Measurements from ENCODE around the gene AP3S2.
"Not testable (repeated sequence)": the region's sequence is repeated elsewhere in the genome, so short reads cannot be mapped to it uniquely, and the experiment has no call there.

The AP3S2 gene

DNA sequence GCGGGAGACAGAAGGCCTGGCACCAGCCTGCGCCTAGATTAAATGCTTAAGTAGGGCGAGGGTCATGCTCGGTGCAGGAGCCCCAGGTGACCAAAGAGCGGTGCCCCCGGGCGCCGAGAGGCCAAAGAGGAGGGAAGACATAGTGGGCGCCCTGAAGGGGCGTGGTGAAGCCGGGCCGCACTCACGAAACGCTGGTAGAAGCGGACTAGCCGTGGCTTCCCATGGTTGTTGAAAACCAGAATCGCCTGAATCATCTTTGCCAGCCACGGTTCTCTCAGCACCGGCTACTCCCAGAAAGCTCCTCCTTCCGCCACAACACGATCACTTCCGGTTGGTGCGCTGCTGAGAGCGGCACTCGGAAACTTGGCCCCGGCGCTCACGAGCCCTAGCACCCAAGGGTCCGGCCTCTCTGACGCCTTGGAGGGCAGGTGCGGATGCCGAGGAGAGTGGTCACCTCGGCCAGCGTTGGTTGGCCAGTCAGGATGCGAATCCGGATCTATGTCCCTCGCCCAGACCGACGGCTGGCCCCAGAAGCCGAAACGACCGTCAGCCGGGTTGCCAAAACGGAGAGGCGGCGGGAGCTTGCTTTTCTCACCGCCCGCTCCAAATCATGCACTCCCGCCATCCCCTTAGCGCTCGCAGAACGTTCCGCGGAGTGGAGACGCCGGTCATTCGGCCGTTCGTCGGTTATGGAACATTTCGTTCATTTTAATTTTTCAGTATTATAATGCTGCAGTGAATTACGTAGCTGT is at the start of gene AP3S2:
TSS of gene AP3S2 (minus strand) at position 299 of the 752 bp plus-strand sequence. CDS start at position 254, 45 bp downstream.
- peak; percentile 75 for DNase-seq

GRCh38 chr15:89939910-89940309 is 46.1 kb upstream of the AP3S2 start:
- DNase-seq: no peak

DNA sequence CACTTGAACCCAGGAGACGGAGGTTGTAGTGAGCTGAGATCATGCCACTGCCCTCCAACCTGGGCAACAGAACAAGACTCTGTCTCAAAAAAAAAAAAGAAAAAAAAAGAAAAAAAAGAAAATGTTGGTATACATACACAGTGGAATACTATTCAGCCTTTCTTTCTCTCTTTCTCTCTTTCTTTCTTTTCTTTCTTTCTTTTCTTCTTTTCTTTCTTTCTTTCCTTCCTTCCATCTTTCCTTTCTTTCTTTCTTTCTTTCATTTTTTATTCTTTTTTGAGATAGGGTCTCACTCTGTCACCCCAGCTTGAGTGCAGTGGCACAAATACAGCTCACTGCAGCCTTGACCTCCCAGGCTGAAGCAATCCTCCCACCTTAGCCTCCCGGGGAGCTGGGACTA is 45.6 kb upstream of the AP3S2 start:
- DNase-seq: not testable (repeated sequence)

GRCh38 chr15:89937365-89938350 is 43.9 kb upstream of the AP3S2 start:
- DNase-seq: peak; percentile 39

DNA sequence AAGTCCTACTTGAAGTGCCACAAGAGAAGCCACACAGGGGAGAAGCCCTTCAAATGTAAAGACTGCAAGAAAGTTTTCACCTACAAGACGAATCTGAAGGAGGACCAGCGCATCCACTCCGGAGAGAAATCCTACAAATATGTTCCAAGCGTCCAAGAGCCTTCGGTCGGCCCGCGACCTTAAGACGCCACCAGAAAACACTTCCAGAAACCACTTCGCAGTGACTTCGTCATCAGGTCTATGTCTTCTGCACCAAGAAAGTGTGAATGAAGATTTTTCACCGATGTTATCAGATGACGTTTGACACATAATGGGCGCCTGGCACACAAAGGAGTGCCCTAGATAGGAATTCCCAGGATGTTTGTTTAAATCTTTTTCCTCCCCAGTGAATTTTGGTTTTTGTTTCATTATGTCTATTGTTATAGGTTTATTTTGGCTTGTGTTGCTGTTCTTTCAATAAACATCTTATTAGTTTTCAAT is 43.0 kb upstream of the AP3S2 start:
- DNase-seq: no peak

- DNase-seq: peak; percentile 76
These were observed 42.4 kb upstream of the AP3S2 start for GRCh38 chr15:89936051-89936785.

- no peak for DNase-seq
These were observed 39.1 kb upstream of the AP3S2 start for GRCh38 chr15:89932880-89933279.

DNA sequence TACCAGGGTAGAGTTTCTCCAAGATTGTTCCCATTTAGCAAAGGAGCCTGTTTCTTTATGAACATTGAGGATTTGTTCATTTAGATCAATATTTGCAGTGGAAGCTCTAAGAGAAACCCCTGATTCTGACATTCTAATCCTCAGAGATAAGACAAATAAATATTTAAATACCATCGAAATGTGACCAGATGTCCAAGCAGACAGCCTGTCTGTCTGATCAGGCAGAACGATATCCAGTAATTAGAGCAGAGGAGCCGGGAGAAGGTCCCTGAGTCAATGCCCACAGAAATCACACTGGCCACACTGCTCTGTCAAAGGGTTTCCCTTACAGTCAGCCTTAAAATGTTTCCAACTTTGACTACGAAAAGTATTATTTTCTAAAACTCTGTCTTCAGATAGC is 34.6 kb upstream of the AP3S2 start:
- no peak for DNase-seq

- no peak for DNase-seq
These were observed 32.4 kb upstream of the AP3S2 start for GRCh38 chr15:89926158-89926557.

DNA sequence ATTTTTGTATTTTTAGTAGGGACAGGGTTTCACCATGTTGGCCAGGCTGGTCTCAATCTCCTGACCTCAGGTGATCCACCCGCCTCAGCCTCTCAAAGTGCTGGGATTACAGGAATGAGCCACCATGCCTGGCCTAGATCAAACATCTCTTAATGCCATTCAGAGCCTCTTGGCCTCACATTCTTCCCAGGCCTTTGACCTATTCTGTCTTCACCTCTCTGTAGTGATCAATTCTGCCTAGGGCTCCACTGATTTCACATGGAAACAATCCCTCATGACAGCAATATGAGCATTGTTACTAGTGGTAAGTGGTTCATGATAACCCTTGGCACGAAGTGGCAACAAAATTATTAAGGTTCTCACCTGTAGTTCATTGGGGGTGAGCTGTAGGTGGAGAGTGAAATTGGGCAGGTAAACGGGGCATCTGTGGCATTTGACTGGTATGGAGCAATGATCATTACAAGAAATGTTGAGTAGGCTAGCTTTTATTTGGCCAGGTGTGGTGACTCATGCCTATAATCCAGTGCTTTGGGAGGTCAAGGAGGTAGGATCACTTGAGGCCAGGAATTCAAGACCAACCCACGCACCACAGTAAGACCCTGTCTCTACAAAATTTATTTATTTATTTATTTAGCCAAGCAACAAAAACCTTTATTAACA is 23.8 kb upstream of the AP3S2 start:
- DNase-seq: no peak

DNA sequence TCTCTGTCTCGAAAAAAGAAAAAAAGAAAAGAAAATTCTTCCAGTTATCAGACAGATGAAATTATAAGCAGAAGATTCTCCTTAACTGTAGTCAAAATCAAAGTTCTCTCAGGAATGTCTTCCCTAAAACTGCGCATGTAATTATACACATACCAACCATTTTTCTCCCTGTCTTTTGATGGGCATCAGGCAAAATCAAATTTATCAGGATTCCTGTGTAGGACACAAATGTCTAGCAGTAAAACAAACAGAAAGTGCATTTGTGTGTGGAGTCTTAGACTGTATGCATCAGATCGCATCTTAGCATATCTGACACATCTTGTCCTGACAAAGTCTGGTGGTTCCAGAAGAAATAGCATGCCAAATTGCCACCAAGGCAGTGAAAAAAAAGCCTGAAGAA is 22.9 kb upstream of the AP3S2 start:
- no peak for DNase-seq

DNA sequence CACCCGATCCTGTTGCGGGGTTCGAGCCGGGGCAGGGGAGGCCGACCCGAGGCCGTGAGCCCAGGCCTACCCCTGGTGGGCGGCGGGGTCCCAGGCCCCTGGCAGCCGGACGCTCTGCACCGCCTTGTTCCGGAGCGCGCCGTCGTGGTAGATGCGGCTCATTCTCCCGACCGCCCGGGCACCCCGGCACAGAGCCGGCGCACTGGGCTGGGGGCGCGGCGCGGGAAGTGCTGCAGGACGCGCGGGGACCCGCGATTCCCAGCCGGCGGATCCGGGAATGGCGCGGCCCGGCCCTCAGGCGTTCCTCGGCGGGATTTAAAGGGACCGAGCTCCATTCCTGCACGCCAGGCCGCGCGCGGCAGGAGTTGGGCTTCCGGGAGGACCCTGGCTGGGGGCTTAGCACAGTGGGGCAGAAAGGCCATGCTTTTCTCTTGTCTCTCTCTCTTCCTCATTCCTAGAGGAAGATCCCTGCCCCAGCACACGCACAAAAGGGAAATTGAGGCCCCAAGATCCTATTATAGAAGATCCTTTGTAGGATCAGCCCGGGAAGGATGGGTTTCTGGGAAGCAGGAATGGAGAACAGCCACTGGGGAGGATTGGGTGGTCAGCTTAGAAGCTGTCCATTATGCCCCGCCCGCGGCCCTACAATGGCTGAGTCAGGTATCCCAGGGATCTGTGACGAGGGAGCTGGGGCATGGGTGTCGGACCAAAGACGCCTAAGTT is 19.0 kb upstream of the AP3S2 start, which contains the start of gene ARPIN:
TSS of gene ARPIN (minus strand) at position 279 of the 723 bp plus-strand sequence. CDS start at position 162, 117 bp downstream.
- DNase-seq: no peak

DNA sequence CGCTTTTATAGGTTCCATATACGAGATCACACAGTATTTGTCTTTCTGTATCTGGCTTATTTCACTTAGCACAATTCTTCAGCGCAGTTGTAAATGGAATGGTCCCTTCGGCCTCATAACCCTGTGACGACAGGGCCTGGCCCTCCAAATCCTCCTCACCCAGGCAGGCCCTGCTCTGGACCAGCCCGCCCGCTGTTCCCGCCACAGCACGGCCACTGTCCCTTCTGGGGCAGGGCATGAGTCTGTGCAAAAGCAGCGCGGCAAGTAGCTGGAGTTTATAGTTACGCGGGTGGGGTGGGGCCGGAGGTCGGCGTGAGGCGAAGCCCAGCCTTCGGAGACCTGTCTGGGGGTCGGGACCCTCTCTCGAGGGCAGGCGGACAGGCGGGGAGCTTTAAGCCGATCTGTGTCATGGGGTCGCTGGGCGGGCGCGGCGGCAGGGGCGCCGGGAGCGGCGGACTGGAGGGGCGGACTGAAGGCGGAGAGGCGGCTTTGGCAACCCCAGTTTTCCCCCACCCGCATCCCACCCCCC is 18.4 kb upstream of the AP3S2 start:
- DNase-seq: no peak

DNA sequence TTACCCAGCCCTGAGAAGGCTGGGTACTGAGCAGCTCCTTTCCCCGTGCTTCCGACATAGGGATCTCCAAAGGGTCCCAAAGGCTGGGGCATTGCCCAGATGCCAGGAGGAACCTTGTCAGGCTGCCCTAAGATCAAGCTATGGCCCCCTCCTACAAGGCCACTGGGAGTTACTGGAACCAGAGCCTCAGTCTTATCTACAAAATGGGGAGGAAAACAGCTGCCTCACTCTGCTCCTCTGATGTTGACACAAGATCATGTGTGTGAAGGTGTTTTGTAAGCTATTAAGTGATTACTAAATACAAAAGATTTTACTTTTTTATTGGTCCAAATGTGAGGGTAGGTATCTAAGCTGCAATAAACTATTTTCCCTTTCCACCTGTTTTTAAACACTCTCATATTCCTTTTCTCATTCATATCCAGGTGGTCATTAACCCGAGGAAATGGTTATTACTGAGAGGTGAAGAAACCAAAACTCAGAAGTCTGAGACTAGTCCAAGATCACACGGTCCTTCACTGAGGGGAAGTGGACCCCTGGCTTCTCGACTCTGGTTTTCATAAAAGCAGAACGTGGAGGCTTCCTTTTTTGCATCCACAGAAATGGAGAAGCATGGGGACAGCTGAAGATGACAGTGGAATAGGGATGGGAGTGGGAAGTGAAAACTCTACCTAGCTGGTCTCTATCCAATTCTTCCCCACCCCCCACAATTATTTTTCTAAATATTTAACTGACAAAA is 17.3 kb upstream of the AP3S2 start:
- DNase-seq: no peak

GRCh38 chr15:89909611-89910010 is 15.8 kb upstream of the AP3S2 start:
- no peak for DNase-seq

DNA sequence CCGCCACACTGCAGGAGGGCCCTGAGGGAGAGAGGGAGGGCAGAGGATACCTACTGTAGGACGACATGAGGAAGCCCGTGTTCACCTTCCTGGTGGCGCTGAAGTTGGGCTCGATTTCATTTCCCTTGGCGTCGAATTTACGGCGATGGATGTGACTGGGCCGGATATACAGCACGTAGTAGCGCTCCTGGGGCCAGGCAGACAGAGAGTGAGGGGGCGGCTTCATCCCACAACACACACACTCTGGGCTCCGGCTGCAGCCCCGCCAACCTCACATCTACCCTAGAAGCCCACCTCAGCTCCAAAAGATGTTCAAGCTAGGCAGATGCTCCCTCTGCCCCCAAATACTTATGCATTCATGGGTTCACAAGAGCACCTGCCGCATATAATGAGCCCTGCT is 14.4 kb upstream of the AP3S2 start:
- no peak for DNase-seq

DNA sequence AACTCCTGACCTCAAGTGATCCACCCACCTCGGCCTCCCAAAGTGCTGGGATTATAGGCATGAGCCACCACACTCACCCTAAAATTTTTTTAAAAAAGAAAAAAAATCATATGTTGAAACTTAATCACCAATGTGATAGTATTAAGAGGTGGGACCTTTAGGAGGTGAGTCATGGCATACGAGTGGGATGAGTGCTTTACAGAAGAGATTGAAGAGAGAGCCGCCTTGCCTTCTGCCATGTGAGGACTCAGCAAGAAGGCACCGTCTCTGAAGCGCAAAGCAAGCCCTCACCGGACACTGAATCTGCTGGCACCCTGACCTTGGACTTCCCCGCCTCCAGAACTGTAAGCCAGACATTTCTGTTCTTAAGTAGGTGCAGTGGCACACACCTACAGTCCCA is 13.5 kb upstream of the AP3S2 start:
- DNase-seq: no peak

DNA sequence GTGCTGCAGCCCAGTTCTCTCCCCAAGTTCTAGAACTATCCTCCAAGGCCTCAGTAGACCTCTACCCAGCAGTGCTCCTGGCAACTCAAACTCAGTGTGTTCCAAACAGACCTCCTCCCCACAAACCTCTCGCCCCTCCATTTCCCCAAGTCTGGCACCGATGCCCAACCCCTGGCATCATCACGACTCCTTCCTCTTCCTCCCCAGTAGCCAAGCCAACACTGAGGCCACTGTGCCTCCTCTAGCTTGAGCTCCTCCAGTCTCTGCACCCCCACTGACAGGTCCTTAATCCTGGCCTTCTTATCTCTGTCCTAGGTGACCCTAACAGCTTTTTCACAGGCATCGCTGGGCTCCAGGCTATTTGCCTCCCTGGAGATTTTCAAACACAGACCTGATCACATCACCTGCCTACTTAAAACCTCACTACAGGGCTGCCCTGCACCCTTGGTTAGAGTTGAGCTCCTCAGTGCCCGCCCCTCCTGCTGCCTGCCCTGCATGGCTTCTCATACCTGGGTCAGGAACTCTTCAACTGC is 12.1 kb upstream of the AP3S2 start:
- no peak for DNase-seq

DNA sequence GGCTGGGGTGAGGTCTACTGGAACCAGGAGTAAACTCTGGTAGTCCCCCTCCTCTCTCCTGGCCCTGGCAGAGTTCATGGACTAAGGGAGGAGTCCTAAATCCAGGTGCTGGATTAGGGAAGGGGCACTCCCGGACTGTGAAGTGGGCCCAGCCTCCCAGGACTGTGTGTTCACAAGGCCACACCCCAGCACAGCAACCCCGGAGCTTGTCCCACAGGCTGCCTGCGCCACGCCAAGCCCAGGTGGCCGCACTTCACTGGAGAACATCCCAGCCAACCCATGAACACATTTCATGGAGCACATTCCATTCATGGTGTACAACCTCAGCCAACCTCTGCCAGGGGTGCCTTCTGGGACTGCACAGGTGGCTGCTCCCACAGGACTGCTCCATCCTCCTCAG is 10.7 kb upstream of the AP3S2 start:
- DNase-seq: no peak

DNA sequence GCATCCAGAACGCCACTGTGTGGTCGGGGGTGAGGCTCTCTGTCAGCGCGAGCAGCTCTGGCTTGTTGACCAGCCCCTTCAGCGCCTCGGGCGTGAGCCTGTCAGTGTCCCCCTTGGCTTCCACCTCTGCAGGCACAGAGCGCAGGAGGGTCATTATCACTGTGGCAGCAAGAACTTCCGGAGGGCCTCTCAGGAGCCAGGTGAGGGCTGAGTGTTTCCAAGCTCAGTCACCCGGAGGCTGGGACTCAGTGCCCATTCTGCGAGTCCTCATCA is 10.0 kb upstream of the AP3S2 start:
- no peak for DNase-seq

Measured in GF-D8 (cell line).